ENCODE data around the gene NRSN2. TPM values are rescaled to one million over a fixed set of nuclear protein-coding genes. Genes with fewer than 3 reads are reported as not detected.

Gene NRSN2
- total and polyA plus RNA-seq, 7 donors = 1.6 to 5.0 (median 3.4) TPM

DNA sequence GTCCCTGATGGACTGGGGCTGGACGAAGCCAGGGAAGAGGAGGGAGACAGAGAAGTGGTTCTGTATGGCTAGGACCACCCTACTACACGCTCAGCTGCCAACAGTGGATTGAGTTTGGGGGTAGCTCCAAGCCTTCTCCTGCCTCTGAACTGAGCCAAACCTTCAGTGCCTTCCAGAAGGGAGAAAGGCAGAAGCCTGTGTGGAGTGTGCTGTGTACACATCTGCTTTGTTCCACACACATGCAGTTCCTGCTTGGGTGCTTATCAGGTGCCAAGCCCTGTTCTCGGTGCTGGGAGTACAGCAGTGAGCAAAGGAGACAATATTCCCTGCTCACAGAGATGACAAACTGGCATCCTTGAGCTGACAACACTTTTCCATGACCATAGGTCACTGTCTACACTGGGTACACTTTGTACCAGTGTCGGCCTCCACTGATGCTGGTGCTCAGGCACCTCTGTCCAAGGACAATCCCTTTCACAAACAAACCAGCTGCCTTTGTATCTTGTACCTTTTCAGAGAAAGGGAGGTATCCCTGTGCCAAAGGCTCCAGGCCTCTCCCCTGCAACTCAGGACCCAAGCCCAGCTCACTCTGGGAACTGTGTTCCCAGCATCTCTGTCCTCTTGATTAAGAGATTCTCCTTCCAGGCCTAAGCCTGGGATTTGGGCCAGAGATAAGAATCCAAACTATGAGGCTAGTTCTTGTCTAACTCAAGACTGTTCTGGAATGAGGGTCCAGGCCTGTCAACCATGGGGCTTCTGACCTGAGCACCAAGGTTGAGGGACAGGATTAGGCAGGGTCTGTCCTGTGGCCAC, 49.9 kb downstream of the NRSN2 start:
- ATAC-seq (no peak), DNase-seq (no peak)
- Histone ChIP-seq H3K4me1 (no peaks in the 10 kb centered on the region), H3K36me3 (ENCODE audit: insufficient read depth in 1 of 2, low read depth in 1 of 2) (peaks cover 0 to 9% of the 10 kb centered on the region in 2 donors), H3K27me3 (ENCODE audit: insufficient read depth in 3 of 3, low read length in 2 of 3) (no peaks in the 10 kb centered on the region), H3K9me3 (no peaks in the 10 kb centered on the region), H3K27ac (no peak overlapping the region), H3K4me3 (no peak overlapping the region)
- TF ChIP-seq CTCF (IDR thresholded peaks at IDR 0.05) = no peak
- WGBS, 3 donors = 59 to 83% (median 65%) methylated on average over 4 of the region's 4 CpGs
- intact Hi-C loops (cut with DNase I) = loop anchor here in 1 of 2 donors (5.0 kb wide), 1 partner anchor 35 kb away; no protein-coding TSS in a partner anchor

- no peak overlapping the region for H3K4me3 ChIP-seq
- no peaks in the 10 kb centered on the region for H3K27me3 ChIP-seq (ENCODE audit: insufficient read depth in 3 of 3, low read length in 2 of 3)
- 74 to 82% (median 79%) methylated on average over 6 of the region's 6 CpGs for WGBS, 3 donors
- intact Hi-C loops (cut with DNase I) = loop anchor here in 1 of 2 donors (5.0 kb wide), 1 partner anchor 35 kb away; no protein-coding TSS in a partner anchor
- no peak overlapping the region for H3K27ac ChIP-seq
- no peak for TF ChIP-seq CTCF (IDR thresholded peaks at IDR 0.05)
- H3K9me3 ChIP-seq = no peaks in the 10 kb centered on the region
- H3K4me1 ChIP-seq = no peaks in the 10 kb centered on the region
- ATAC-seq (no peak), DNase-seq (no peak)
- peaks cover 0 to 6% of the 10 kb centered on the region in 2 donors for H3K36me3 ChIP-seq (ENCODE audit: insufficient read depth in 1 of 2, low read depth in 1 of 2)
These were observed 50.7 kb downstream of the NRSN2 start for GRCh38 chr20:397432-398237.

DNA sequence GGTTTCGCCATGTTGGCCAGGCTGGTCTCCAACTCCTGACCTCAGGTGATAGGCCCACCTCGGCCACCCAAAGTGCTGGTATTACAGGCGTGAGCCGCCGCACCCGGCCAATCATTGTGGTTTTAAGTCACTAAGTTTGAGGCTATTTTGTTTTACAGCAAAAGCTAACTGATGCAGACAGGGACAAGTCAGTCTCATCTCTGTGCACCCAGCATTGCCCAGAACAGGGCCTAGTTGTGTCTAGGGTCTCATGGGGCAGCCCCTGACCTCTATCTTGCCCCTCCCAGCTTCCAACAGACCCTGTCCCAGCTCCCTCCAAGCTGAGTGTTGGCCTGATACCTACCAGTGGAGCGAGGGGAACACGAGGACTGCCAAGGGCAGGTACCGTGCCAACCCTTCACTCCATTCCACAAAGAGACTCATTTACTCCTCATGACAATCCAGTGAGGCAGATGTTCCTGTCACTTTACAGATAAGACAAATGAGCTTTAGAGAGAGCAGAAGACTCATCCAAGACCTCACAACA, 52.3 kb downstream of the NRSN2 start:
- no peak overlapping the region for H3K4me3 ChIP-seq
- no peak for ATAC-seq
- 74 to 80% (median 76%) methylated on average over 9 of the region's 9 CpGs for WGBS, 3 donors
- no peak for DNase-seq
- intact Hi-C loops (cut with DNase I) = loop anchor here in 1 of 2 donors (5.0 kb wide), 1 partner anchor 37 kb away; no protein-coding TSS in a partner anchor
- no peaks in the 10 kb centered on the region for H3K4me1 ChIP-seq
- no peaks in the 10 kb centered on the region for H3K9me3 ChIP-seq
- H3K27me3 ChIP-seq (ENCODE audit: insufficient read depth in 3 of 3, low read length in 2 of 3) = no peaks in the 10 kb centered on the region
- peaks cover 0 to 6% of the 10 kb centered on the region in 2 donors for H3K36me3 ChIP-seq (ENCODE audit: insufficient read depth in 1 of 2, low read depth in 1 of 2)
- no peak overlapping the region for H3K27ac ChIP-seq
- TF ChIP-seq CTCF (IDR thresholded peaks at IDR 0.05) = no peak

DNA sequence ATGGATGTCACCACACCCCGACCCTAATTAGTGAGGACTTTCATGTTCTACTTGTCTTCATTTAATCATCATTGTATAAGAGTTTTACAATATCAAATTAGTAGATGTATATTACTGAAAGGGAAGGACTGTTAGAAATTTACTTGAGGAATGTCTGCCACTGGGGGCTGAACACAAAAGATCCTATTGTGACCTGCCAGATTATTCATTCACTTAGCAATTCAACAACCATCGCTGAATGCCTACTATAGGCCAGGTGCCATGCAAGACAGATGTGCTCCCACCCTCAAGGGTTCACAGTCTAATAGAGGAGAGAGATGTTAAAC, 53.2 kb downstream of the NRSN2 start:
- Histone ChIP-seq H3K4me1 (no peaks in the 10 kb centered on the region), H3K9me3 (no peaks in the 10 kb centered on the region), H3K36me3 (ENCODE audit: insufficient read depth in 1 of 2, low read depth in 1 of 2) (peaks cover 0 to 6% of the 10 kb centered on the region in 2 donors), H3K27me3 (ENCODE audit: insufficient read depth in 3 of 3, low read length in 2 of 3) (no peaks in the 10 kb centered on the region), H3K27ac (no peak overlapping the region), H3K4me3 (no peak overlapping the region)
- 45 to 52% (median 46%) methylated on average over 2 of the region's 2 CpGs for WGBS, 3 donors
- DNase-seq = no peak
- ATAC-seq = no peak
- TF ChIP-seq CTCF (IDR thresholded peaks at IDR 0.05) = no peak
- intact Hi-C loops (cut with DNase I) = loop anchor here in 1 of 2 donors (10.0 kb wide), 2 partner anchors 75 to 145 kb away; partner anchors contain the start of gene CSNK2A1

Measured in psoas muscle (tissue), 8 donors.